ENCODE measurements around the gene GZMA. TPM values are rescaled to one million over a fixed set of nuclear protein-coding genes. Genes with fewer than 3 reads are reported as not detected.

Gene GZMA
- total and polyA plus RNA-seq, 4 donors = 2.4 to 7.8 (median 5.3) TPM

- H3K27ac ChIP-seq (ENCODE audit: low read depth in 1 of 2, low read length in 1 of 2) = no peak overlapping the region
- no peak overlapping the region for H3K9ac ChIP-seq (ENCODE audit: insufficient read depth in 1 of 2, low read length in 2 of 2)
- no peak for ATAC-seq (ENCODE audit: insufficient read depth, low FRiP score)
- no peak for TF ChIP-seq CTCF (IDR thresholded peaks at IDR 0.05; ENCODE audit: control extremely low read depth, extremely low read depth)
- peaks cover 0 to 3% (median under 1%) of the 10 kb centered on the region in 4 donors for H3K9me3 ChIP-seq (ENCODE audit: control insufficient read depth in 4 of 4, insufficient read depth in 3 of 4, low read length in 3 of 4)
- no peaks in the 10 kb centered on the region for H3K27me3 ChIP-seq (ENCODE audit: control insufficient read depth in 3 of 3, insufficient read depth in 3 of 3, low read length in 2 of 3)
- peaks cover 0 to 4% (median 0%) of the 10 kb centered on the region in 5 donors for H3K4me1 ChIP-seq (ENCODE audit: control insufficient read depth in 5 of 5, insufficient read depth in 5 of 5, low read length in 5 of 5)
- DNase-seq = no peak
- WGBS, 2 donors = 96% methylated on average over 3 of the region's 3 CpGs
- no peaks in the 10 kb centered on the region for H3K36me3 ChIP-seq (ENCODE audit: control insufficient read depth in 4 of 4, insufficient read depth in 4 of 4, low read length in 4 of 4)
- no peak overlapping the region for H3K4me3 ChIP-seq
These were observed 36.2 kb upstream of the GZMA start for GRCh38 chr5:55066277-55066676.

- peaks cover 0 to 4% (median 0%) of the 10 kb centered on the region in 5 donors for H3K4me1 ChIP-seq (ENCODE audit: control insufficient read depth in 5 of 5, insufficient read depth in 5 of 5, low read length in 5 of 5)
- no peaks in the 10 kb centered on the region for H3K36me3 ChIP-seq (ENCODE audit: control insufficient read depth in 4 of 4, insufficient read depth in 4 of 4, low read length in 4 of 4)
- H3K9me3 ChIP-seq (ENCODE audit: control insufficient read depth in 4 of 4, insufficient read depth in 3 of 4, low read length in 3 of 4) = no peaks in the 10 kb centered on the region
- no peaks in the 10 kb centered on the region for H3K27me3 ChIP-seq (ENCODE audit: control insufficient read depth in 3 of 3, insufficient read depth in 3 of 3, low read length in 2 of 3)
- WGBS, 2 donors = 94 to 97% methylated on average over 1 of the region's 1 CpG
- no peak for ATAC-seq (ENCODE audit: insufficient read depth, low FRiP score)
- TF ChIP-seq CTCF (IDR thresholded peaks at IDR 0.05; ENCODE audit: control extremely low read depth, extremely low read depth) = no peak
- H3K27ac ChIP-seq (ENCODE audit: low read depth in 1 of 2, low read length in 1 of 2) = no peak overlapping the region
- DNase-seq = no peak
- H3K4me3 ChIP-seq = no peak overlapping the region
- no peak overlapping the region for H3K9ac ChIP-seq (ENCODE audit: insufficient read depth in 1 of 2, low read length in 2 of 2)
These were observed 31.5 kb upstream of the GZMA start for GRCh38 chr5:55070968-55071367.

- TF ChIP-seq CTCF (IDR thresholded peaks at IDR 0.05; ENCODE audit: control extremely low read depth, extremely low read depth) = no peak
- no peak for DNase-seq
- WGBS, 2 donors = 89 to 94% methylated on average over 1 of the region's 1 CpG
These were observed 31.0 kb upstream of the GZMA start for GRCh38 chr5:55071413-55071812.

GRCh38 chr5:55072666-55073065 is 29.8 kb upstream of the GZMA start:
- Histone ChIP-seq H3K9ac (ENCODE audit: insufficient read depth in 1 of 2, low read length in 2 of 2) (no peak overlapping the region), H3K27me3 (ENCODE audit: control insufficient read depth in 3 of 3, insufficient read depth in 3 of 3, low read length in 2 of 3) (no peaks in the 10 kb centered on the region), H3K9me3 (ENCODE audit: control insufficient read depth in 4 of 4, insufficient read depth in 3 of 4, low read length in 3 of 4) (no peaks in the 10 kb centered on the region), H3K4me1 (ENCODE audit: control insufficient read depth in 5 of 5, insufficient read depth in 5 of 5, low read length in 5 of 5) (no peaks in the 10 kb centered on the region), H3K36me3 (ENCODE audit: control insufficient read depth in 4 of 4, insufficient read depth in 4 of 4, low read length in 4 of 4) (no peaks in the 10 kb centered on the region), H3K27ac (ENCODE audit: low read depth in 1 of 2, low read length in 1 of 2) (no peak overlapping the region), H3K4me3 (no peak overlapping the region)
- no peak for TF ChIP-seq CTCF (IDR thresholded peaks at IDR 0.05; ENCODE audit: control extremely low read depth, extremely low read depth)
- DNase-seq (no peak), ATAC-seq (ENCODE audit: insufficient read depth, low FRiP score) (no peak)
- 25 to 51% methylated on average over 2 of the region's 2 CpGs for WGBS, 2 donors

More at GRCh38 chr5:55071413-55071812, 31.0 kb upstream of the GZMA start:
- Histone ChIP-seq H3K4me3 (no peak overlapping the region), H3K27me3 (ENCODE audit: control insufficient read depth in 3 of 3, insufficient read depth in 3 of 3, low read length in 2 of 3) (no peaks in the 10 kb centered on the region), H3K36me3 (ENCODE audit: control insufficient read depth in 4 of 4, insufficient read depth in 4 of 4, low read length in 4 of 4) (no peaks in the 10 kb centered on the region), H3K4me1 (ENCODE audit: control insufficient read depth in 5 of 5, insufficient read depth in 5 of 5, low read length in 5 of 5) (peaks cover 0 to 4% (median 0%) of the 10 kb centered on the region in 5 donors), H3K9ac (ENCODE audit: insufficient read depth in 1 of 2, low read length in 2 of 2) (no peak overlapping the region), H3K9me3 (ENCODE audit: control insufficient read depth in 4 of 4, insufficient read depth in 3 of 4, low read length in 3 of 4) (no peaks in the 10 kb centered on the region), H3K27ac (ENCODE audit: low read depth in 1 of 2, low read length in 1 of 2) (no peak overlapping the region)
- ATAC-seq (ENCODE audit: insufficient read depth, low FRiP score) = no peak

Data from lung (tissue), 12 donors.